ENCODE results near the gene ATMIN.

The ATMIN gene

DNA sequence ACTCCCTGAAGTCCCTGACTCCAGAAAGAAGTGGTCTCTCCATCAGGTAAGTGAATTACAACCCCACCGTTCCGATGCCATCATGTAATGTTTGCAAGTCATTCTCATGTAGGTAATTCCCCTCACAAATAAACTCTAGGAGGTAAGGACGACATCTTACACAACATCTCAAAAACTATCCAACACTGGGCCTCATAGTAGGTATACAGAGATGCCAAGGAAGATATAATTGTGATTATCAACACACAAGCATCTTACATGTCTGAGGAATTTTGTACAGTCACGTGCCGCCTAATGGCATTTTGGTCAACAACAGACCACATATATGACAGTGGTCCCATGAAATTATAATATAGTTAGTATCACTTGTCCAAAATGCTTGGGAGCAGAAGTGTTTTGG, 53.2 kb downstream of the ATMIN start:
- 90 to 93% methylated on average over 3 to 5 of the region's 5 CpGs for WGBS, 2 experiments
- Histone ChIP-seq H3K4me1 (ENCODE audit: control insufficient read depth, insufficient read depth, low read length) (no peaks in the 10 kb centered on the region), H3K27me3 (ENCODE audit: control insufficient read depth, insufficient read depth, low read length, poor library complexity, severe bottlenecking) (no peaks in the 10 kb centered on the region), H3K4me3 (ENCODE audit: insufficient read depth, low read depth, low read length) (no peak overlapping the region), H3K27ac (ENCODE audit: insufficient read depth, low read depth, low read length, poor library complexity, severe bottlenecking) (no peak overlapping the region), H3K36me3 (ENCODE audit: control insufficient read depth, insufficient read depth, low read length) (no peaks in the 10 kb centered on the region), H3K9me3 (ENCODE audit: control insufficient read depth, low read length) (no peaks in the 10 kb centered on the region)

DNA sequence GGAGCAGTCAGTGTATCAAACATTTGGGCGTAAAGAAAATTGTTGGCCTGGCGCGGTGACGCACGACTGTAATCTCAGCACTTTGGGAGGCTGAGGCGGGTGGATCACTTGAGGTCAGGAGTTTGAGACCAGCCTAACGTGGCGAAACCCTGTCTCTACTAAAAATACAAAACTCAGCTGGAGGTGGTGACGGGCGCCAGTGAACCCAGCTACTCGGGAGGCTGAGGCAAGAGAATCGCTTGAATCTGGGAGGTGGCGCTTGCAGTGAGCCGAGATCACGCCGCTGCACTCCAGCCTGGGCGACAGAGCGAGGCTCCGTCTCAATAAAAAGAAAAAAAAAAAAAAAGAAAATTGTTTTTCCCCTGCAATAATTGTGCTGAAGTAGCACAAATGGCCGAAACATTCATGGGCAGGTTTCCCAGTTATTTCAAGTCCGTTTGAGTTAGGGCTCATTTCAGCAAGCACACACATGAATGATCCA, 59.2 kb downstream of the ATMIN start:
- H3K36me3 ChIP-seq (ENCODE audit: control insufficient read depth, insufficient read depth, low read length), result no peaks in the 10 kb centered on the region
- no peaks in the 10 kb centered on the region for H3K27me3 ChIP-seq (ENCODE audit: control insufficient read depth, insufficient read depth, low read length, poor library complexity, severe bottlenecking)
- no peaks in the 10 kb centered on the region for H3K9me3 ChIP-seq (ENCODE audit: control insufficient read depth, low read length)
- no peaks in the 10 kb centered on the region for H3K4me1 ChIP-seq (ENCODE audit: control insufficient read depth, insufficient read depth, low read length)
- H3K4me3 ChIP-seq (ENCODE audit: insufficient read depth, low read depth, low read length), result peak overlapping the region; percentile 64
- 70 to 73% methylated on average over 21 of the region's 21 CpGs for WGBS, 2 experiments
- H3K27ac ChIP-seq (ENCODE audit: insufficient read depth, low read depth, low read length, poor library complexity, severe bottlenecking), result no peak overlapping the region

DNA sequence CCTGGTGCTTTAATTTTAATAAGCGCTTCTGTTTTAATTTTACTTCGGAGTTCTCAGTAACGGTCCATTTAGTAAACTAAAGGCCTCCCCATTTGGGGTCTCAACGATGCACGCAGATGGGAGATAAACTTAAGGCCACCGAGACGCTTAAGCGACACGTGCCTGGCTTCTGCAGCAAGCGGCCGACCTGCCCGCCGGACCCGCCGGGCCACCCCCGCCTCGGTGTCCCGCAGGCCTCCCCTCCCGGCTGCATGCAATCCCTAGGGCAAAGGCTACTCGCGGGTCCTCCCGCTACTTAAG, 60.0 kb downstream of the ATMIN start:
- H3K4me1 ChIP-seq (ENCODE audit: control insufficient read depth, insufficient read depth, low read length), result no peaks in the 10 kb centered on the region
- no peaks in the 10 kb centered on the region for H3K27me3 ChIP-seq (ENCODE audit: control insufficient read depth, insufficient read depth, low read length, poor library complexity, severe bottlenecking)
- 0% methylated on average over 22 of the region's 22 CpGs for WGBS, 2 experiments
- H3K9me3 ChIP-seq (ENCODE audit: control insufficient read depth, low read length), result no peaks in the 10 kb centered on the region
- H3K27ac ChIP-seq (ENCODE audit: insufficient read depth, low read depth, low read length, poor library complexity, severe bottlenecking), result peak overlapping the region; percentile 90
- H3K4me3 ChIP-seq (ENCODE audit: insufficient read depth, low read depth, low read length), result peak overlapping the region; percentile 64
- no peaks in the 10 kb centered on the region for H3K36me3 ChIP-seq (ENCODE audit: control insufficient read depth, insufficient read depth, low read length)

DNA sequence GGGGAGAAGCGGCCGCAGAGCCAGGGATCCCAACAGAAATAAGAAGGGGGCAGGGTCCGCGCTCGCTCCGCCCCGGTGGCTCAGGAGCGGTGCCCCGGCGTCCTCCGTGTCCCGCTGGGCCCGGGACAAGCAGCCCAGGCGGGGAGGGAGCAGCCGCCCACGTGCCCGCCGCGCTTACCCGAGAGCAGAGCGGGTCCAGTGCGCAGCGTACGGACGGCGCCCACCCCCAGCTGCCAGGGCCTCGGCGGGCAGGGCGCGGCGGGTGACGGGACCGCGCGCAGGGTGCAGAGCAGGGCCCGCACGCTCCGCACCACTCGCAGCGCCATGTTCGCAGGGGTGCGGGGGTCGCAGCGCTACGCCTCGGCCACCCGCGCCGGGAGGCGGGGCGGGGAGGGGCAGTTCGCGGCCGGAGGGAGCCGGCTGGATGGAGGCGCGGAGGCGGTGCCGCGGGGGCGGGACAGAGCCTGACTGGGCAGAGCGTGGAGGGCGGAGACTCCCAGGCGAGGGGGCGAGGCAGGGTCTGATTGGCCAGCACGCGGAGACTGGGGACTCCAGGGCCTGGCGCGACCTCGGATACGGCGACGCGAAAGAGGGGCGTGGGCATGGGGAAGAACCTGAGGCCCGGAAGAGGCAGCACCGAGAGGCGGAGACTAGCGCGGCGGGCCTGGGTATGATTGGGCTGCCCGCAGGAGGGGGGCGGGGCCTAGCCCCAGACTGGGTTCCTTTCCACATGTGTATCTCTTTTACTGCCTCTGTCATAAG, 60.5 kb downstream of the ATMIN start, which contains the start of gene GCSH:
GCSH (minus strand) TSS at position 443 of the 762 bp plus-strand sequence; CDS start at position 326, 117 bp downstream.
- H3K27ac ChIP-seq (ENCODE audit: insufficient read depth, low read depth, low read length, poor library complexity, severe bottlenecking), result peak within 1 kb of the TSS; percentile 90
- H3K27me3 ChIP-seq (ENCODE audit: control insufficient read depth, insufficient read depth, low read length, poor library complexity, severe bottlenecking), result no peaks in the 10 kb centered on the region
- H3K4me3 ChIP-seq (ENCODE audit: insufficient read depth, low read depth, low read length), result peak within 1 kb of the TSS; percentile 64
- no peaks in the 10 kb centered on the region for H3K9me3 ChIP-seq (ENCODE audit: control insufficient read depth, low read length)
- no peaks in the 10 kb centered on the region for H3K4me1 ChIP-seq (ENCODE audit: control insufficient read depth, insufficient read depth, low read length)
- no peaks in the 10 kb centered on the region for H3K36me3 ChIP-seq (ENCODE audit: control insufficient read depth, insufficient read depth, low read length)
- 0 to 1% methylated on average over 70 to 71 of the region's 83 CpGs for WGBS, 2 experiments

DNA sequence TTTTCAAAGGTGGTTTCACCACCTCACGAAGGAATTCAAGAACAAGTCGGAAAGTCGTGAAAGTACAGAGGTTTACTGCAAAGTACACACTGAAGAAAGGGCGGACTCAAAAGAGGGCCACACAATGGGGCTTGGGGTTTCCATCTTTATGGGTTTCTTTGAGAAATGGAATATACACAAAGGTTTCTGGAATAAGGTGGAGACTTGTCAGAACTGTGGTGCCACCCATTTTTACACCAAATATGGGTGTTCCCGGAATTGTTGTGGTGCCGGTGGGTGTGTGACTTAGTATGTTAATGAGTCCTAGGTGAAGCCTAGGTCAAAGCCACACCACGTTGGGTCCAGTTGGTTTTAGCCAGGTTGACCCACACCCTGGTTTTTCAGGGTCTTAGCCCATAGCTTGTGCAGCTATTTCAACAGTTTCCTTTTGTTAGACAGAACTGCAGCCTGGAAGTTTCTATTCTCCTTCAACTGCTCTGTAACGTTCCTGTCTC, 61.1 kb downstream of the ATMIN start:
- Histone ChIP-seq H3K27ac (ENCODE audit: insufficient read depth, low read depth, low read length, poor library complexity, severe bottlenecking) (no peak overlapping the region), H3K4me3 (ENCODE audit: insufficient read depth, low read depth, low read length) (no peak overlapping the region), H3K36me3 (ENCODE audit: control insufficient read depth, insufficient read depth, low read length) (no peaks in the 10 kb centered on the region), H3K4me1 (ENCODE audit: control insufficient read depth, insufficient read depth, low read length) (no peaks in the 10 kb centered on the region), H3K9me3 (ENCODE audit: control insufficient read depth, low read length) (no peaks in the 10 kb centered on the region), H3K27me3 (ENCODE audit: control insufficient read depth, insufficient read depth, low read length, poor library complexity, severe bottlenecking) (no peaks in the 10 kb centered on the region)
- WGBS, 2 experiments, result 58 to 62% methylated on average over 8 of the region's 8 CpGs
